Panc1 (cell line): ENCODE measurements around the gene LOXL4. TPM values are rescaled to one million over a fixed set of nuclear protein-coding genes. Genes with fewer than 3 reads are reported as not detected.

Experiments used
- ATAC-seq: fragments of 200-7000 bp; cut with Tn5 transposase; 2 replicates; pipeline ENCODE4 v1.9.1; 2020; ENCODE audit warnings: mild to moderate bottlenecking, moderate library complexity
- BruUV-seq: library from RNA; stranded (reverse); fragments of 400-500 nt; replicated peaks from 2 replicates; lab custom pipeline; 2021; lab: Mats Ljungman, UMichigan
- CTCF ChIA-PET: fragments of 300-600 bp; sonication (Branson Sonifier 250); formaldehyde crosslinking; loops from one replicate; lab custom pipeline; 2022; ENCODE audit warnings: antibody characterized with exemption; lab: Charles Lee
- POLR2A ChIA-PET: fragments of 300-600 bp; sonication (Branson Sonifier 250); formaldehyde crosslinking; loops from one replicate; lab custom pipeline; 2022; ENCODE audit warnings: antibody characterized with exemption; lab: Charles Lee
- DNase-seq: peaks from one replicate; pipeline ENCODE4 v3.0.0-alpha.2; 2010; ENCODE audit warnings: low read depth, low spot score
- H3K27ac ChIP-seq: 2 replicates; pipeline ENCODE4 v1.5.1; 2011; ENCODE audit warnings: mild to moderate bottlenecking, low read length, inconsistent platforms
- H3K27me3 ChIP-seq: fragments of 200-500 bp; sonication (Bioruptor generic); 2 replicates; pipeline ENCODE4 v1.6.0; 2014; ENCODE audit warnings: low read length, inconsistent platforms; ENCODE audit not compliant: control insufficient read depth, insufficient read depth
- H3K36me3 ChIP-seq: fragments of 200-500 bp; sonication (Bioruptor generic); 2 replicates; pipeline ENCODE4 v1.5.1; 2014; ENCODE audit warnings: inconsistent platforms, mild to moderate bottlenecking, low read length, moderate library complexity; ENCODE audit not compliant: control insufficient read depth, insufficient read depth
- H3K4me1 ChIP-seq: 2 replicates; pipeline ENCODE4 v1.5.1; 2011; ENCODE audit warnings: inconsistent platforms, mild to moderate bottlenecking, low read length, moderate library complexity; ENCODE audit not compliant: control insufficient read depth, insufficient read depth
- H3K4me3 ChIP-seq, 2 experiments: 2 replicates each; pipeline ENCODE4 v1.5.1; 2011 to 2012; ENCODE audit warnings: low read depth in 2 of 2, low read length in 2 of 2, mild to moderate bottlenecking in 2 of 2, inconsistent platforms in 1 of 2, moderate library complexity in 1 of 2
- H3K9me3 ChIP-seq: fragments of 200-500 bp; sonication (Bioruptor generic); 2 replicates; pipeline ENCODE4 v1.5.1; 2014; ENCODE audit warnings: low read depth, mild to moderate bottlenecking, inconsistent platforms, low read length, moderate library complexity; ENCODE audit not compliant: control insufficient read depth, insufficient read depth
- CTCF ChIP-seq: fragments of 450-650 bp; IDR thresholded peaks from 2 replicates; pipeline ENCODE4 v1.5.1; 2017; ENCODE audit warnings: mild to moderate bottlenecking
- POLR2AphosphoS5 ChIP-seq: IDR thresholded peaks from 2 replicates; pipeline ENCODE4 v1.6.1; 2012; ENCODE audit warnings: mild to moderate bottlenecking, low read depth, low read length, moderate library complexity
- REST ChIP-seq, 2 experiments: IDR thresholded peaks; 2 replicates each; pipeline ENCODE4 v1.6.1; 2011 to 2012; ENCODE audit warnings: low read depth in 2 of 2, control low read depth in 1 of 2, low read length in 1 of 2, mild to moderate bottlenecking in 1 of 2, moderate library complexity in 1 of 2; ENCODE audit not compliant: insufficient read depth in 1 of 2
- SIN3A ChIP-seq: IDR thresholded peaks from 2 replicates; pipeline ENCODE4 v1.6.1; 2012; ENCODE audit warnings: low read depth, mild to moderate bottlenecking, low read length, moderate library complexity, borderline replicate concordance; ENCODE audit not compliant: insufficient read depth
- TCF7L2 ChIP-seq: IDR thresholded peaks from 2 replicates; pipeline ENCODE4 v1.6.1; 2011; ENCODE audit warnings: mild to moderate bottlenecking, low read depth, low read length, inconsistent platforms
- in situ Hi-C: cut with HindIII; loops from 2 replicates; pipeline ENCODE4 v1.10.0; 2016; ENCODE audit warnings: low sequenced_read_pairs, low pct_unique_long_range_greater_than_20kb
- intact Hi-C: fragments of 100-400 bp; cut with micrococcal nuclease; formaldehyde crosslinking; loops from one replicate; pipeline ENCODE4 v1.10.0; 2022; ENCODE audit not compliant: unreplicated experiment
- total RNA-seq: library from RNA; stranded (reverse); gene quantifications from one replicate; pipeline ENCODE4 v1.2.1, GENCODE V29; 2021; ENCODE audit not compliant: unreplicated experiment

LOXL4 gene
- total RNA-seq, 1 experiment from 2014 or later, result 17.7 TPM

GRCh38 chr10:98261436-98262277 is 6.3 kb downstream of the LOXL4 start:
- Histone ChIP-seq H3K27me3 (no peaks in the 10 kb centered on the region), H3K9me3 (no peaks in the 10 kb centered on the region), H3K4me3 (no peak overlapping the region), H3K27ac (no peak overlapping the region), H3K36me3 (no peaks in the 10 kb centered on the region), H3K4me1 (peaks cover 13% of the 10 kb centered on the region)
- TF ChIP-seq CTCF (no peak), REST (IDR thresholded peaks at IDR 0.05; ENCODE audit: insufficient read depth in 1 of 2, low read depth in 2 of 2, low read length in 1 of 2) (no peak), SIN3A (no peak), TCF7L2 (no peak), POLR2AphosphoS5 (no peak)
- DNase-seq (no peak), ATAC-seq (no peak)
- CTCF ChIA-PET, result interaction anchor here (4.0 kb wide), 1 partner anchor 48 kb away, joined by 43 read pairs; no protein-coding TSS in a partner anchor
- in situ Hi-C loops, result no loop called here
- intact Hi-C loops, result loop anchor here (2.0 to 10.0 kb wide), 2 partner anchors 47 to 133 kb away; no protein-coding TSS in a partner anchor
- POLR2A ChIA-PET, result no interaction called here
- BruUV-seq, result no TSS peak

- Histone ChIP-seq H3K4me3 (no peak overlapping the region), H3K27ac (no peak overlapping the region), H3K27me3 (no peaks in the 10 kb centered on the region), H3K4me1 (peaks cover 4% of the 10 kb centered on the region), H3K36me3 (no peaks in the 10 kb centered on the region), H3K9me3 (no peaks in the 10 kb centered on the region)
- CTCF ChIA-PET, result no interaction called here
- DNase-seq, result no peak
- no TSS peak for BruUV-seq
- TF ChIP-seq CTCF (no peak), SIN3A (no peak)
- POLR2A ChIA-PET, result no interaction called here
- intact Hi-C loops (loop anchor here (10.0 kb wide), 1 partner anchor 134 kb away; no protein-coding TSS in a partner anchor), in situ Hi-C loops (no loop called here)
- no peak for ATAC-seq
These were observed 7.2 kb downstream of the LOXL4 start for GRCh38 chr10:98260752-98261151.
